GM21786 (cell line): Measurements from ENCODE around the gene OCSTAMP.

Source experiments
- ATAC-seq: cut with Tn5 transposase; IDR thresholded peaks from one replicate; pipeline ENCODE4 v1.9.1; 2021; ENCODE audit not compliant: unreplicated experiment

OCSTAMP gene, protein sequence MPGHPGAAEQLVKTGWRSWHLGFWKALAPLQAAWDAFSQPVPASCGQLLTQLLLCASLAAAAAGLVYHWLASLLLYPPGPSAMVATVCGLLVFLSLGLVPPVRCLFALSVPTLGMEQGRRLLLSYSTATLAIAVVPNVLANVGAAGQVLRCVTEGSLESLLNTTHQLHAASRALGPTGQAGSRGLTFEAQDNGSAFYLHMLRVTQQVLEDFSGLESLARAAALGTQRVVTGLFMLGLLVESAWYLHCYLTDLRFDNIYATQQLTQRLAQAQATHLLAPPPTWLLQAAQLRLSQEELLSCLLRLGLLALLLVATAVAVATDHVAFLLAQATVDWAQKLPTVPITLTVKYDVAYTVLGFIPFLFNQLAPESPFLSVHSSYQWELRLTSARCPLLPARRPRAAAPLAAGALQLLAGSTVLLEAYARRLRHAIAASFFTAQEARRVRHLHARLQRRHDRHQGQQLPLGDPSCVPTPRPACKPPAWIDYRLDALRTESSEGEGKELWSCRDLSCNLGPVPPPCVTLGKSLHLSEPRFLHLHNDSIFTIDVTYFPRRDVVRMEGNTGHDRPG

DNA sequence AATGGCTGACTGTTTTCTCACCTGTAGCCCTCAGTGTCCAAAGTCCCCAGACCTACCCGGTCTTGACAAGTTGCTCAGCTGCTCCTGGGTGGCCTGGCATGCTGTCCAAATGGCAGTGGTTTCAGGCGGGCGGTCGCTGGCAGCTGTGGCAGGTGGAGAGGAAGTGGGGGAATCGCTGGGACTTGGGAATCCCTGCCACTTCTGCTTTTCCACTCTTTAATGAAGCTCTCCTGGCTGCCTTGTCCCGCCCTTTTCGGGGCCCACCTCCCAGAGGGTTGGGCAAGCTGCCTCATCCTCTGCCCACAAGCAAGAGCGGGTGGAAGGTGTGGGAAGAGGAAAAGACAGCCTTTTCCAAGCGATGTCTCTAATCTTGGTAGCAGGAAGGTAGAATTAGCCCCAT lies at the start of gene OCSTAMP:
Gene OCSTAMP, minus strand, starts transcription at position 194 of the 400 bp plus-strand sequence. Its CDS starts 94 bp downstream, at position 100.
- ATAC-seq: no peak

DNA sequence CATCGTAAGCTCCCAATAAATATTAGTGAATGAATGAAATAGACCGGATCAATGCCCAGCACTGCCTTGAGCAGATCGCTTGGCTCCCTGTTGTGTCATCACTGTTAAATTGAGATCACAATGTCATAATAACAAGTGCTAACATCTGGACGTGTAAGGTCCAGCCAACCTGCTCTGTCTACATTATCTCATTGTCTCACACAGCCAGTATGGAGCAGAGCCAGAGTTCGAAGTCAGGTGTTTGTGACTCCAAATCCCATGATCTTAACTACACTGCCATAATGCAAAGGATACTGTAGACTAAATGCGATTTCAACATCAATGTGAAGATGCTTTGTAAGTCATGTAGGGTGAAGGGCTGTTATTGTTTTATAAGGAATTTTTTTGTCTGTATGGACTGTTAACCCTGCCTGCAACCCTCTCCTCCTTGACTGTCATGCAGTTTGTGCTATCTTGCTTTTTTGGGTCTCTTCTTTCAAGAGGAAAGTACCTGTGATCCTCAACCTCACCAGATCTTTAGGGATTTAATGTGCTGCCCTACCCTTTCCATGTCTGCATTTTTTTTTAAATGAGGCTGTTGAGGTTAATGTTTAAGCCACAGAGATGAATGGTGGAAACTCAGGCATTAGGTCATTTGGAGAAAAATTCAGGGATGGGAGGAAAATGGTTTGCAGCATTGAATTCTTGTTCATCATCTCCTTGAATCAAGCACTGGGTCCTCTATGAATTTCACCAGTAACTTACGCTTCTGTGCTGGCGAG lies 49.0 kb upstream of the OCSTAMP start:
- ATAC-seq: no peak

DNA sequence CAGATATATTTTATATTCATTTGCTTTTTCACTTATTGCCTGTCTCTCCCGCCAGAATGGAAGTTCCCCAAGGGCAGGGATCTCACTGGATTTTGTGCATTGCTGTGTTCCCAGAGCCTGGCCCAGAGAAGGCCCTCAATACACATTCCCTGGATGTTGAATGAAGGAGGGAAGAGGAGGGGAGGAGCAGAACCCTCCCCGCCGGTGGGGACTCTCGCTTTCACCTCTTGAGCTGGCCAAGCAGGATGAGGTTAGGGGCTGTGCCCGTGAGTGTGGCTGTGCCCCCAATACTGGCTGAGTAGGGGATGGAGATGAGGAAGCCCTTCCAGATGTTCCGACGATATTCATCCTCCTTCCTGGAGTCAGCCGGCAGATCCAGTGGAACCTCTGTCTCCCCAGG lies 45.5 kb upstream of the OCSTAMP start:
- no peak for ATAC-seq

DNA sequence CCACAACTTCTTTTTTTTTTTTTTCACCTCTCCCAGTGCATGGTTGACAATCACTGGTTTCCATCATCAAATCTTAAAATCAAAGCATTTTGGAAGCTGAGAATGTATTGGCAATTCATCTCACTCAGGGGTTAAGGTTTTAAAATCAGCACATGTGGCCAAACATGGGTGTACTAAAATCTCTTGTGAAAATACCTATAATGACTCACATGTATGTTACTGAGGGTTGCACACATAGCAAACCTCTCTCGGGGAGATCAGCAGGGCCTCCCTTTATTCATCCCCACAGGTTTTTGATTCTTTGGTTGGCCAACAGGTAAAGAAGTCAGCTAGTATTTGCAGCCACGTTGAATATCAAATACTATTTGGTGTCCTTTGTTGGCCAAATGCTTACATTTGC lies 44.3 kb upstream of the OCSTAMP start:
- no peak for ATAC-seq

DNA sequence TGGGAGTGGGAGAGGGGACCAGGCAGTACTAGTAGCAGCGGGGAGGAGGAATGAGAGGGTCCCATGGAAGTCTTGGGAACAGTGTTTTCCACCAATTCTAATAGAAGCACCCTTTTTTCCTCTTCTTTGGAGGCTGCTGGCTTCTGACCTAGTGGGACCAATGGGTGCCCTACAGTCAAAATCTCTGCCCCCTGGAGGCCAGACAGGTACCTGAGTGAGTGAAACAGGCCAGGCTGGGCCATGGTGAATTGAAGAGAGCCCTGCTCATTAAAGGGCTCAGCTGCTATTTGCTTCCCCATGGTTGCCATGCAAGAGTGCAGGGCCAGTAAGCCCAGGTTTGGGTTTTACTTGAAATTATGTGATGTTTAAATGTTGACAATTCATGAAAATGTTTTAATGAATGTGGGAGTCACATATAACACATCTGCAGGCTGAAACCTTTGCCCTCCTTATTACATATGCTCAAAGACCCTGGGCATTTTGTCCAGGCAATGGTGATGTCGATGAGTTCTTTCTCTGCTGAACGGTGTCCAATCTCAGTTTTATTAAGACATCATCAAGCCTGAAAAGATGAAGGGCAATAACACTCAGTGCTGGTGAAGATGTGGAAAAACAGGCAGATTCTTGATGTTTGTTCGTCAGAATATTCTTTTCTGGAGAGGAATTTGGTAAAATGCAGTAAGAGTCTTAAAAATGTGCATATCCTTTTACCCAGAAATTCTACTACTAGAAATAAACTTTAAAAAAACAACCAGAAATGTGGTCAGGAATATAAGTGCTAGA lies 42.3 kb upstream of the OCSTAMP start:
- ATAC-seq: no peak

DNA sequence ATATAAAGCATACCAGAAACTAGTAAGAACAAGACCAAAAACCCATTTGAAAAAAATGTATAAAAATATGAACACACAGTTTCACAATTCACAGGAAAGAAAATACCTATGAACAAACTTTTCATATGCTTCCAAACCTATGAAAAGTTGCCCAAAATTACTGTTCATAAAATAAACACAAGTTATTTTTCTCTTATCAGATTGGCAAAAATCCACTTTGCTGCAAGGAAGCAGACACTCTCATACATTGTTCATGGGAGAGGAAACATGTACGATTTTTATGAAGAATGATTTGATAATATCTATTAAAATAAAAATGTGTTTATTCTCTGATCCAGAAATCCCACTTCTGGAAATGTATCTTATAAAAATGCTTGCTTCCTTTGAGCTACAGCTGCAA lies 40.0 kb upstream of the OCSTAMP start:
- ATAC-seq: no peak

DNA sequence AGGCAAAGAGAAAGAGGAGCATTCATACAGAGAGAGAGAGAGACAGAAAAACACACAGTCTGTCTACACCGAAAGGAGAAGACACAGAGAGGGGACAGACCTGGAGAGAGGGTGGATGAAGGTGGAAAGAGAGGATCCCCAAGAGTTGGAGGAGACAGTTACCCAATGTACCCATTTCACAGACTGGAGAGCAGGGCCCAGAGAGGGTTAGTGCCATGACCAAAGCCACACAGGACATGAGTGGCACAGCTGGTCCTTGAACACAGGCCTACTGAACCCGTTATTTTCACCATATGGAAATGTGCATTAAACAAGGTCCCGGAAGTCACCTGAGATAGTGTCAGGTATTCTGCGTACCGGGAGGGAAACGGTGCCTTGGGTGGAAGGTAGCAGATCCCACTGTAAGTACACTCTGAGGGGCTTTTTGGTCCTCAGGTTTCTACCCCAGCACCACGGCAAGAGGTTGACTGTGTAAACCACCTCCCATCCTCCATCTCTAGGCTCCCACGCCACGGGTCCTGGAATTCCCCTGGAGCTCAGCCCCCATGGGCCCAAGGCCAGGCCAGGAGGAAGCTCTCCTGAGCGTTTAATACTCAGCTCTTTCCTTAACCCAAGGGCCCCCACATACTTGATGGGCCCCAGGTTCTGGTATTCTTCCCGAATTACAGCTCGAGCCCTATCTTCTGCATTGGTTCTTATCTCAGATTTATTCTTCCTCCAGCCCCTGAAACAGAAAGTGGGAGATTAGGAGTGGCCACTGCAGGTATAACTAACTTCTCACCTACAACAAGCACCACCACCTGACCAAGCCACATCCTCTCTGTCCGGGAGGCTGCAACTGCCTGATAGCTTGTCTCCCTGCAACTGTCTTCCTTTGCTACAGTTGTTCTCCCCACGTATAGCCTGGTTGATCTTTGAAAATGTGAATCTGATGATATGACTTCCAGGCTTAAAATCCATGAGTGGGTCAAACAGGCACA lies 38.4 kb upstream of the OCSTAMP start:
- ATAC-seq: no peak

DNA sequence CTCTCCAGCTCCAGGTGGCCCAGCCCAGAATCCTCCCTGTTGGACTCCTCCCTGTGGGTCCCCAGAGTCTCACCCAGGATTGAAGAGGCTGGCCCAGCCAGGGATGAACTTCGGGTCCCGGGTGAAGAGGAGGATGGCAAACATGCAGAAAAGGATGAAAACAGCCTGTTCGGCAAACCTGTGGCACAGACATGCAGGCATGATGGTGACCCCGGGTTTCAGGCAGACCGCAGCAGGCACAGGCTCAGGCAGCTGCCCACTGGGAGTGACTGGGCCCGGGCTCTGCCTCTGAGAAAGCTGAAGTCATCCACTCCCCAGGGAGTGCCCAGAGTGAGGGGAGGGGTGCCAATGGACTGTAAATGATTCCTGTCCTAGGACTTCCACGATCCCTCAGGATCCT lies 37.5 kb upstream of the OCSTAMP start:
- ATAC-seq: no peak

DNA sequence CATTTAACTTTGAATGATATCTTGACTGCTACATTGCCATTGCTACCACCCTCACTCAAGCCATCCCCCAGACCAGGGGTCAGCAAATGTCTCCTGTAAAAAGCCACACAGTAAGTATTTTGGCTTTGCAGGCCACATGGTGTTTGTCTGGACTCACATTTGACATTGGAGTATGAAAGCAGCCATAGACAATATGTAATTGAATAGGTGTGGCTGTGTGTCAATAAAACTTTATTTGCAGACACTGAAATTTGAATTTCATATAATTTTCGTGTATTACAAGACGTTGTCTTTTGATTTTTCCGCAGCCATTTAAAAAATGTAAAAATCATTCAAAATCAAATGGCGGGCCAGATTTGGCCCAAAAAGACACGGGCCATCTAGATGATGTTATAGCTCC lies 36.3 kb upstream of the OCSTAMP start:
- ATAC-seq: no peak

DNA sequence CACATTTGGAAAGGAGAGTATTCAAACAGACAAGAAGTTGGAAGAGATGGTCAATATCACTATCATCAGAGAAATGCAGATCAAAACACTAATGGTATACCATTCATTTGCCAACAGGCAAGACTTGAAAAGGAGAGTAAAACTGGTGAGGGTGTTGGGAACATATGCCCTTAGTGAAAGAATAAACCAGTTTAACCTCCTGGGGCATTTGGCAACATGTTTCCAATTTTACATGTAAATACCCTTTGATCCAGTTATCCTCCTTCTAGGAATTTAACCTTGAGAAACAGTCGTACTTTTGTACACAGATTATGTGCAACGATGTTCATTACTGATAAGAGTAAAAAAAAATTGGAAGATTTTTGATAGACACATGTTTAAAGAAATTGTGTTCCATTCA lies 34.1 kb upstream of the OCSTAMP start:
- ATAC-seq: no peak

DNA sequence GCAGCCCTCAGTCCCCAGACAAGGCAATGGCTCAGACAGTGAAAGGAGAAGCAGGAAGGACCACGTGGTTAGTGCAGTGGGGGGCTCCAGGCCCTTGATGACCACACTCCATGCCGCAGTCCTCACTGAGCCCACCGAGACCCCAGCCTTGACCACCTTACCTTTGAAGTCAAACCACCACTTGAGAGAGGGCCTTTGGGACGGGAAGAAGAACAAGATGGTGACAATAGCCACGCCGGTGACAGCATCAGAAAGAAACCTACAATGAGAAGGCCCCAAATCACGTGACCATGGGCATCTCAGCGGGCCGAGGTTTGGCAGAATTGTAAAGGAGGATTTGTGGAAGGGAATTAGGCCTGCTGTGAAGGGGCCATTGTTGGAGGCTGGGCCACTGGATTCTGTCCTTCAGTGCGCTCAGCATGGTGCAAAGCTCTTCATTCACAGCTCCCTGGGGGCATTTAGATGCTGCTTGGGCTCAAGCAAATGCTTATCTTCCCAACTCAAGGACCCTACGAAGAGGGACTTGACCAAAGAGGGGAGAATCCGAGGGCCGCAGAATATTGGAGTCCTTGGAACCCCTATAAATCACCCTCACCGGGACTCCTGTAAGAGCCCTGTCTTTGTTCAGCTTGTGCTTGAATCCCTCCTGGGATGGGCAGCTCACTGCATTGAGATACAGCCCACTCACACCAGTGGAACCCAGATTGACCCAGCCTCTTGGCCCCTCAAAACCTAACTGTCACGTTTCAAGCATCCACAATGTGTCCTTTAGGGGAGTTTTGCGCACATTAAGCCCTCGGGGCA lies 33.2 kb upstream of the OCSTAMP start:
- ATAC-seq: no peak

DNA sequence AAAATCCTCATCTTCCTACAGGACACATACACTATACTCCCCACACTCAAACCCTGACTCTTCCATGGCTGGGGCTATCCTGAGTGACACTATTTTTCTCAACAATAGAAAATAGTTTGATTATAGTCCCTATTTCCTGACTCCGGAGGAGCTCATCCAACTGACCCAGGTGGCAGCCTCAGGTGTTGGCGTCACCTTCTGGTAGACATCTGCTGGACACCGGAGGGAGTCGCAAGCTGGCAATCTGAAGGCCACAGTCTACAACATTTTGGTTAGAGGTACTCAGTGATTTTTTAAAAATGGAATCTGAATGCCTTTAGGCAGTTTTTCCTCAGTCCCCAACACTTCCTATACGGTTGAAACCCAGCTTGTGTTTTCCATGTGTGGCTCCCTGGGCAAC lies 32.2 kb upstream of the OCSTAMP start:
- no peak for ATAC-seq

DNA sequence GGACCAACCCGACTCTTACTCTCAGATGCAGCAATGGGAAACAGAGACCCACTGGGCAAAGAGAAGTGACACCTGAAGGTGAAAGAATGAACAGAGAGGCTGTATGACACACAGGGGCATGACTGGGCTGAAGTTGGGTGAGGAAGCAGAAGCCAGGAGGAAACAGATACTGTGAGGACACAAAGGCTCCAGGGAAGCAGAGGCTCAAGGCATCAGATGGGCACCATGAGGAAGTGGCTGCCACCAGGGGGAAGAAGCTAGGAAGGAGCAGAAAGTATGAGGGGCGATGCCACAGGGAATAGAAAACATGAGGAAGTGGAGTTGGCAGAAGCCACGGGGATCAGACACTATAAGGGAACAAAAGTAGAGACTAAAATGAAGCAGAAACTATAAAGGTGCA lies 30.9 kb upstream of the OCSTAMP start:
- ATAC-seq: no peak

DNA sequence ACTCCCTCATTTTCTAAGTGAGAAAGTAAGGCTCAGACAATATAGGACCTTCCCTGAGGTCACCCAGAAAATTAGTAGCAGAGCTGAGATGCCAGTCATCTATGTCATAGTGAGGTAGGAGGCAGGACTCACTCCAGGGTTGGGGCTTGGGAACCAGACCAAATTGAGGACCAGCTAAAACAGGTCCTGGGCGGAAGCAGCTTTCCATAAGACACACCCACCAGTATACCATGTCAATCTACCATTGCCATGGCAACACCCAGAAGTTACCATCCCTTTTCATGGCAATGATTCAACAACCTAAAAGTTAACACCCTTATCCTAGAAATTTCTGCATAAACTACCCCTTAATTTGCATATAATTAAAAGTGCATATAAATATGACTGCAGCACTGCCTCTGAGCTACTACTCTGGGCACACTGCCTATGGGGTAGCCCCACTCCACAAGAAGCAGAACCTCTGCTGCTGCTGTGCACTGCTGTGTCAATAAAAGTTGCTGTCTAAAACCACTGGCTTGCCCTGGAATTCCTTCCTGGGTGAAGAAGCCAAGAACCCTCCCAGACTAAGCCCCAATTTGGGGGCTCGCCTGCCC lies 30.3 kb upstream of the OCSTAMP start:
- no peak for ATAC-seq

DNA sequence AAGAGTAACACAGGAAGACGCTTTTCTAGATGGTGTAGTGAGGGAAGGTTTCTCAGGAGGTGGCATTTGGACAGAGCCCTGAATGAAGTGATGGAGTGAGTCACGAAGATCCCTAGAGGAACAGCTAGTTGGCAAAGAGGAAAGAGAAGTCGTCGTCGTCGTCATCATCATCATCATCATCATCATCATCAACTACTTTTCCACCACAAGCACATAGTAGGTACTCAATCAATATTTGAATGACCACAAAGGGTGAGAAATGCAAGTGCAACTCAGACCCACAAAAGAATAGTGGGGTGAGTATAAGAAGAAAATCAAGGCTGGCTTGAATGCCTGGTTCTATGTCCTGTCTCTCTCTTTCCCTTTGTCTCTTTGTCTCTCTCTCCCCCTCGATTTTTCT lies 28.3 kb upstream of the OCSTAMP start:
- ATAC-seq: no peak

DNA sequence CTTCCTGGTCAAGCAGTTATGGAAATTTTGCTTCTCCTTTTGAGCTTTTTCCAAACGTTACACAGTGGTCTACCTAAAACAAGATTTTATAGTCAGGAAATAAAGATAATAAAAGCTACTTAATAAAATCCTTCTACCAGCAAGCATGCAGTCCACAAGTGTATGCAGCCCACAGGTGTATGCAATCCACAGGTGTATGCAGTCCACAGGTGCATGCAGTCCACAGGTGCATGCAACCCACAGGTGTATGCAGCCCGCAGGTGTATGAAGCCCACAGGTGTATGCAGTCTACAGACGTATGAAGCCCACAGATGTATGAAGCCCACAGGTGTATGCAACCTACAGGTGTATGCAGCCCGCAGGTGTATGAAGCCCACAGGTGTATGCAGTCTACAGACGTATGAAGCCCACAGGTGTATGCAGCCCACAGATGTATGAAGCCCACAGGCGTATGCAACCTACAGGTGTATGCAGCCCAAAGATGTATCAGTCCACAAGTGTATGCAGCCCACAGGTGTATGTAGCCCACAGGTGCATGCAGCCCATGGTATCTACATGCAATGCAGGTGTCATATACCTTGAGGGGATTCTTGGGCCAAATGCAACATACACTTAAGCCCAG lies 26.4 kb upstream of the OCSTAMP start:
- ATAC-seq: no peak

DNA sequence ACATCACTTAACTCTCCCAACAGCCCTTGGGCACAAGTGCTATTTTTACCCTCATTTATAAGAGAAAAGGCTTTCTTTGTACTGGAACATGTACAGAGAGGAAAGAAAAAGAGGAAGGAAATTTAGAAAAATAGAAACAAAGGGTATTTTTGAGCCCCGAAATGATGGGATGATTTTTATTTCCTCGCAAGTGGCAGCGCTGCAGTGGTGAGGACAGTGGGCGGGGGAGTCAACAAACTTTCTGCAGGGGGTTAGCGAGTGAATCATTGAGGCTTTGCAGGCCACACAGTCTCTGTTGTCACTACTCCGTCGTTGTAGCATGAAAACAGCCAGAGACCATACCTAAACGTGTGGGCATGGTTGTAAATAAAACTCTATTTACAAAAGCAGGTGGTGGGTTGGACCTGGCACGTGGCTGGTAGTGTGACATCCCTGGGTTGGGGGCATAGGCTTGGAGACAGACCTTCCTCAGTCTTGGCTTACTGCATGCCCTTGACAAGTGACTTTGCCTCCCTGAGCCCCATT lies 25.5 kb upstream of the OCSTAMP start:
- ATAC-seq: no peak

DNA sequence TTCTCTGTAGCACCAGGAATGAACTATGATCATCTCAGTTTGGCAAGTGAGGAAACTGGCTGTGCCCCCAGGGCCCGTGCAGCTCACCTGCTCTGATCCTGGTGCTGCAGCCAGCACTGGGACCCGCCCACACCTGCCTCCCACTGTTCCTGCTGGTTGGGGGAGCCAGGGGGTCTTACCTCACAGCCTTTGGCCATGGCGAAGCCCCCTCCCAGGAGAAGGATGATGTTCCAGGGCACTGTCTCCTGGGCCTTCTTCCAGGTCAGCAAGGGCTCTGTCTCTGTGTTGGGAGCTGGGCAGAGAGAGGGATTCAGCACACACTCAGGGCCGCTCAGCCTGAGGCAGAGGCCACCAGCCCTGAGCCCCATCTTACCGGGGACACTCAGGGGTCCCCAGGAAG lies 24.9 kb upstream of the OCSTAMP start:
- no peak for ATAC-seq
